K562 (cell line): Measurements from ENCODE around the gene FEN1. TPM values are rescaled to one million over a fixed set of nuclear protein-coding genes. Genes with fewer than 3 reads are reported as not detected.

Experiments
- HNRNPLL ChIP-seq: fragments of 200-400 bp; formaldehyde crosslinking; IDR thresholded peaks from 2 replicates; pipeline ENCODE4 v1.6.1; 2017; ENCODE audit warnings: low read length, low read depth, mild to moderate bottlenecking; ENCODE audit not compliant: poor library complexity, severe bottlenecking
- IRF2 ChIP-seq: sonication (generic); formaldehyde crosslinking; IDR thresholded peaks from 2 replicates; pipeline ENCODE4 v1.8.1; 2022; ENCODE audit warnings: mild to moderate bottlenecking, missing genetic modification reagents
- JUN ChIP-seq, 2 experiments: sonication (generic) in 1 of 2; formaldehyde crosslinking in 1 of 2; IDR thresholded peaks; 2 replicates each; pipeline versions ENCODE4 v1.6.1 to v1.8.0; 2012 to 2022; ENCODE audit warnings: borderline replicate concordance in 2 of 2, mild to moderate bottlenecking in 2 of 2, improper control_type of control experiment in 1 of 2, low read depth in 1 of 2, low read length in 1 of 2, missing genetic modification reagents in 1 of 2
- KDM5B ChIP-seq: fragments of 200-600 bp; sonication (generic); IDR thresholded peaks from 2 replicates; pipeline ENCODE4 v1.6.1; 2012; ENCODE audit warnings: low read depth, mild to moderate bottlenecking, moderate library complexity, low read length, control low read depth, inconsistent platforms; ENCODE audit not compliant: insufficient replicate concordance
- KLF6 ChIP-seq: fragments of 250-450 bp; sonication (Bioruptor Pico); IDR thresholded peaks from 2 replicates; pipeline ENCODE4 v1.4.0; 2020; ENCODE audit warnings: mild to moderate bottlenecking, moderate library complexity, borderline replicate concordance
- NRF1 ChIP-seq, 2 experiments: fragments of 450-650 bp; IDR thresholded peaks in 1 of 2; conservative IDR thresholded peaks in 1 of 2; 2 replicates each; pipeline ENCODE4 v1.6.1; 2014; ENCODE audit warnings: mild to moderate bottlenecking in 2 of 2
- POLR2AphosphoS2 ChIP-seq: IDR thresholded peaks from 2 replicates; pipeline ENCODE4 v1.6.1; 2012; ENCODE audit warnings: low read length, improper control_type of control experiment
- POLR2G ChIP-seq: fragments of 200-400 bp; formaldehyde crosslinking; IDR thresholded peaks from 2 replicates; pipeline ENCODE4 v1.6.1; 2017; ENCODE audit warnings: low read depth, mild to moderate bottlenecking, antibody characterized with exemption, low read length, moderate library complexity
- POLR2H ChIP-seq: IDR thresholded peaks from 2 replicates; pipeline ENCODE4 v1.6.1; 2016; ENCODE audit warnings: missing genetic modification characterization, low read depth, mild to moderate bottlenecking, control low read depth, missing compliant biosample characterization, moderate library complexity
- RAD51 ChIP-seq: fragments of 450-650 bp; IDR thresholded peaks from 2 replicates; pipeline ENCODE4 v1.7.1; 2016; ENCODE audit warnings: low read depth, mild to moderate bottlenecking, borderline replicate concordance
- RBFOX2 ChIP-seq: fragments of 200-400 bp; formaldehyde crosslinking; IDR thresholded peaks from 2 replicates; pipeline ENCODE4 v1.6.1; 2017; ENCODE audit warnings: low read depth, mild to moderate bottlenecking, low read length, moderate library complexity
- SMARCB1 ChIP-seq: IDR thresholded peaks from 2 replicates; pipeline ENCODE4 v1.6.1; 2011; ENCODE audit warnings: improper control_type of control experiment, low read depth; ENCODE audit not compliant: insufficient read length
- SPI1 ChIP-seq: IDR thresholded peaks from 2 replicates; pipeline ENCODE4 v1.6.1; 2011; ENCODE audit warnings: low read depth, low read length, control low read depth, borderline replicate concordance
- SREBF2 ChIP-seq: sonication (generic); formaldehyde crosslinking; IDR thresholded peaks from 2 replicates; pipeline ENCODE4 v1.4.0; 2020; ENCODE audit warnings: mild to moderate bottlenecking, missing genetic modification reagents
- TBL1XR1 ChIP-seq, 2 experiments: IDR thresholded peaks; 2 replicates each; pipeline ENCODE4 v1.6.1; 2012; ENCODE audit warnings: improper control_type of control experiment in 2 of 2, low read length in 2 of 2, mild to moderate bottlenecking in 1 of 2
- U2AF1 ChIP-seq: fragments of 200-400 bp; formaldehyde crosslinking; optimal IDR thresholded peaks from 2 replicates; pipeline ENCODE3; 2017; ENCODE audit warnings: mild to moderate bottlenecking, low read depth, low read length, moderate library complexity
- ZBTB2 ChIP-seq: fragments of 450-650 bp; IDR thresholded peaks from 2 replicates; pipeline ENCODE4 v1.6.1; 2016; ENCODE audit warnings: antibody characterized with exemption
- ZBTB5 ChIP-seq: fragments of 450-650 bp; IDR thresholded peaks from 2 replicates; pipeline ENCODE4 v1.6.1; 2017; ENCODE audit warnings: antibody characterized with exemption
- ZBTB7A ChIP-seq: IDR thresholded peaks from 2 replicates; pipeline ENCODE4 v1.6.1; 2011; ENCODE audit warnings: low read depth, mild to moderate bottlenecking, low read length, moderate library complexity, borderline replicate concordance; ENCODE audit not compliant: control insufficient read depth
- ZEB2 ChIP-seq: fragments of 450-650 bp; IDR thresholded peaks from 2 replicates; pipeline ENCODE4 v1.6.1; 2016
- ZNF354B ChIP-seq: fragments of 250-450 bp; sonication (Bioruptor Pico); IDR thresholded peaks from 2 replicates; pipeline ENCODE4 v1.4.0; 2020
- ZNF431 ChIP-seq: sonication (generic); formaldehyde crosslinking; IDR thresholded peaks from 2 replicates; pipeline ENCODE4 v1.8.0; 2022; ENCODE audit warnings: mild to moderate bottlenecking, missing genetic modification reagents
- ZNF584 ChIP-seq: fragments of 200-800 bp; sonication (Bioruptor generic); IDR thresholded peaks from 2 replicates; pipeline ENCODE4 v1.6.1; 2016; ENCODE audit warnings: low read depth, mild to moderate bottlenecking, missing genetic modification characterization, missing compliant biosample characterization
- ZNF778 ChIP-seq: fragments of 450-650 bp; formaldehyde crosslinking; IDR thresholded peaks from 2 replicates; pipeline ENCODE4 v1.4.0; 2020; ENCODE audit warnings: mild to moderate bottlenecking, moderate library complexity
- polyA plus RNA-seq, 8 experiments: library from polyadenylated mRNA; depleted of rRNA in 4 of 8; stranded (reverse) in 5 of 8; unstranded in 3 of 8; fragments of >200 nt; fragmentation: Nextera tagmentation in 2 of 8; fragmentation: Illumina TruSeq in 1 of 8; extraction: Ambion mirVana in 2 of 8; extraction: Trizol in 1 of 8; gene quantifications; 2 replicates each; pipeline versions ENCODE4 v1.2.1 to v1.2.3, GENCODE V29; 2011 to 2014; ENCODE audit warnings: inconsistent platforms in 1 of 8, missing spikeins in 1 of 8
- total RNA-seq, 7 experiments: library from RNA; depleted of rRNA in 6 of 7; stranded (reverse); fragments of >200 nt in 6 of 7; fragmentation: Illumina TruSeq in 2 of 7; extraction: Trizol in 2 of 7; gene quantifications; 2 replicates each; pipeline versions ENCODE4 v1.2.1 to v1.2.3, GENCODE V29; 2011 to 2021; ENCODE audit warnings: low replicate concordance in 1 of 7

The FEN1 gene
- total and polyA plus RNA-seq, 9 of the 15 experiments (the other 6 are each of a cell fraction or from before 2014, with no cell fraction given), result 58.1 to 156 (median 137) TPM

GRCh38 chr11:61754534-61755482 lies 37.9 kb upstream of the FEN1 start (continued):
- TF ChIP-seq ZNF778 (CRISPR knock-in tag) (no peak), KLF6 (CRISPR knock-in tag) (no peak), ZBTB5 (no peak), KDM5B (no peak), NRF1 (conservative IDR thresholded peaks at IDR 0.05 in 1 of 2, IDR thresholded peaks at IDR 0.05 in 1 of 2) (peak; percentile 48 to 62), SMARCB1 (no peak), ZNF584 (CRISPR knock-in tag) (no peak), U2AF1 (no peak), ZEB2 (no peak), ZNF354B (CRISPR knock-in tag) (no peak), RBFOX2 (no peak; the same call in 1 of the 2 replicates), ZNF431 (CRISPR knock-in tag) (no peak), ZBTB2 (peak; percentile 54; the same call in 1 of the 2 replicates), POLR2G (no peak), IRF2 (CRISPR knock-in tag) (no peak), ZBTB7A (peak; percentile 88; the same call in 1 of the 2 replicates), HNRNPLL (no peak), SPI1 (no peak), POLR2H (tag) (no peak), TBL1XR1 (IDR thresholded peaks at IDR 0.05; ENCODE audit: low read length in 2 of 2) (peak in 1 of 2 experiments; percentile 44; a peak in 1 of 4 replicates), JUN (IDR thresholded peaks at IDR 0.05; ENCODE audit: borderline replicate concordance, low read depth, low read length) (peak; percentile 60; the same call in 1 of the 2 replicates), JUN (CRISPR knock-in tag; IDR thresholded peaks at IDR 0.05; ENCODE audit: borderline replicate concordance) (no peak), SREBF2 (CRISPR knock-in tag) (no peak), POLR2AphosphoS2 (no peak), RAD51 (no peak)
